Gastroesophageal sphincter (tissue), 3 donors: ENCODE results near the gene RAD23B.

ENCODE experiments used
- EP300 ChIP-seq: sonication (generic); formaldehyde crosslinking; IDR thresholded peaks from one replicate; pipeline ENCODE4 v1.6.1; 2017; ENCODE audit warnings: antibody characterized with exemption, mild to moderate bottlenecking
- POLR2A ChIP-seq, 2 donors: fragments of 450-650 bp; IDR thresholded peaks; one replicate each; pipeline ENCODE4 v1.6.1; 2017; ENCODE audit warnings: antibody characterized with exemption in 2 of 2, mild to moderate bottlenecking in 2 of 2, moderate library complexity in 1 of 2
- TF ChIP-seq, protein P1 (sequence below), 4 experiments: fragments of 200-600 bp in 2 of 4; fragments of 450-650 bp in 2 of 4; sonication (generic) in 1 of 4; IDR thresholded peaks; one replicate each; pipeline ENCODE4 v1.5.1; 2017 to 2019; ENCODE audit warnings: antibody characterized with exemption in 4 of 4, mild to moderate bottlenecking in 2 of 4, moderate library complexity in 2 of 4

DNA sequence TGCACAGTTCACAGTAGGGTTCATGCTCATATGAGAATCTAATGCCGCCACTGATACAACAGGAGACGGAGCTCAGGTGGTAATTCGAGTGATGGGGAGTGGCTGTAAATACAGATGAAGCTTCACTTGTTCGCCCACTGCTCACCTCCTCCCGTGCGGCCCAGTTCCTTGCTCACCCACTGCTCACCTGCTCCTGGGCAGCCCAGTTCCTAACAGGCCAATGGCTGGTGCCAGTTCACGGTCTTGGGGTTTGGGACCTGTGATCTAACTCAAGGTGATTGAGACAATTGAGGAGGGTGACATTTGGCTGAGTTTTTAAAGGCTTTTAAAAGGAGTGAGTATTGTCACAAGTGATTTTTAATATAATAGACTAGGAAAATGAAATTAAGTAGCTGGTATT is 45.4 kb downstream of the RAD23B start:
- TF ChIP-seq, protein P1, sequence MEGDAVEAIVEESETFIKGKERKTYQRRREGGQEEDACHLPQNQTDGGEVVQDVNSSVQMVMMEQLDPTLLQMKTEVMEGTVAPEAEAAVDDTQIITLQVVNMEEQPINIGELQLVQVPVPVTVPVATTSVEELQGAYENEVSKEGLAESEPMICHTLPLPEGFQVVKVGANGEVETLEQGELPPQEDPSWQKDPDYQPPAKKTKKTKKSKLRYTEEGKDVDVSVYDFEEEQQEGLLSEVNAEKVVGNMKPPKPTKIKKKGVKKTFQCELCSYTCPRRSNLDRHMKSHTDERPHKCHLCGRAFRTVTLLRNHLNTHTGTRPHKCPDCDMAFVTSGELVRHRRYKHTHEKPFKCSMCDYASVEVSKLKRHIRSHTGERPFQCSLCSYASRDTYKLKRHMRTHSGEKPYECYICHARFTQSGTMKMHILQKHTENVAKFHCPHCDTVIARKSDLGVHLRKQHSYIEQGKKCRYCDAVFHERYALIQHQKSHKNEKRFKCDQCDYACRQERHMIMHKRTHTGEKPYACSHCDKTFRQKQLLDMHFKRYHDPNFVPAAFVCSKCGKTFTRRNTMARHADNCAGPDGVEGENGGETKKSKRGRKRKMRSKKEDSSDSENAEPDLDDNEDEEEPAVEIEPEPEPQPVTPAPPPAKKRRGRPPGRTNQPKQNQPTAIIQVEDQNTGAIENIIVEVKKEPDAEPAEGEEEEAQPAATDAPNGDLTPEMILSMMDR (IDR thresholded peaks at IDR 0.05) = no peak
- no peak for TF ChIP-seq POLR2A (IDR thresholded peaks at IDR 0.05)
- no peak for TF ChIP-seq EP300
